K562 (cell line): ENCODE results near the gene HACL1. TPM values are rescaled to one million over a fixed set of nuclear protein-coding genes. Genes with fewer than 3 reads are reported as not detected.

ENCODE experiments used
- ATAC-seq: fragments of 200-7000 bp; cut with Tn5 transposase; 3 replicates; pipeline ENCODE4 v1.9.1; 2020; ENCODE audit warnings: moderate library complexity
- BruUV-seq: library from RNA; stranded (reverse); fragments of 400-500 nt; replicated peaks from 2 replicates; lab custom pipeline; 2021; lab: Mats Ljungman, UMichigan
- CTCF ChIA-PET: fragments of 300-600 bp; formaldehyde crosslinking; extraction: SDS; loops from one replicate; lab custom pipeline; 2021; ENCODE audit warnings: low intra/inter-chr PET ratio; lab: Yijun Ruan, JAX
- POLR2A ChIA-PET: fragments of 300-600, 350-650 bp; sonication (Branson Sonifier 250); formaldehyde crosslinking; extraction: SDS; loops from one replicate; lab custom pipeline; 2021; ENCODE audit warnings: antibody characterized with exemption, inconsistent platforms; lab: Yijun Ruan, JAX
- DNase-seq, 4 experiments: peaks; one replicate each; pipeline versions ENCODE4 v3.0.0 to v3.0.0-alpha.2; 2011 to 2018; ENCODE audit warnings: low spot score in 3 of 4, mixed read lengths in 3 of 4; ENCODE audit errors: extremely low read depth in 1 of 4
- FAIRE-seq: peaks from 2 replicates; lab custom pipeline; 2011; peaks lifted over from hg19 to GRCh38; lab: Jason Lieb, UNC
- H2AFZ ChIP-seq: 2 replicates; pipeline ENCODE4 v1.6.0; 2011; ENCODE audit warnings: low read depth, low read length, control low read depth, inconsistent platforms
- H3K27ac ChIP-seq: fragments of 200-600 bp; 3 replicates; pipeline ENCODE4 v1.8.0; 2011; ENCODE audit warnings: low read depth, mild to moderate bottlenecking, control low read depth, inconsistent platforms, low read length, moderate library complexity, mixed read lengths; ENCODE audit errors: extremely low read depth
- H3K27me3 ChIP-seq, 2 experiments: fragments of 300-600 bp in 1 of 2; 2 replicates in 1 of 2; 3 replicates in 1 of 2; pipeline versions ENCODE4 v1.6.0 to v1.8.0; 2011; ENCODE audit warnings: inconsistent platforms in 2 of 2, low read length in 2 of 2, mild to moderate bottlenecking in 1 of 2, mixed read lengths in 1 of 2, moderate library complexity in 1 of 2; ENCODE audit not compliant: control insufficient read depth in 2 of 2, insufficient read depth in 2 of 2
- H3K36me3 ChIP-seq: fragments of 300-600 bp; 3 replicates; pipeline ENCODE4 v1.8.0; 2011; ENCODE audit warnings: mild to moderate bottlenecking, low read length, inconsistent platforms; ENCODE audit not compliant: control insufficient read depth, insufficient read depth
- H3K4me1 ChIP-seq, 2 experiments: fragments of 200-600 bp in 1 of 2; replicated peaks in 1 of 2; 2 replicates in 1 of 2; 3 replicates in 1 of 2; pipeline versions ENCODE4 v1.5.1 to v1.8.0; 2011; ENCODE audit warnings: inconsistent platforms in 2 of 2, low read length in 2 of 2, mild to moderate bottlenecking in 1 of 2, mixed read lengths in 1 of 2, moderate library complexity in 1 of 2; ENCODE audit not compliant: control insufficient read depth in 2 of 2, insufficient read depth in 2 of 2
- H3K4me2 ChIP-seq: 2 replicates; pipeline ENCODE4 v1.6.1; 2011; ENCODE audit warnings: low read length, control low read depth, inconsistent platforms, mixed read lengths; ENCODE audit not compliant: insufficient read depth
- H3K4me3 ChIP-seq: fragments of 200-600 bp; sonication (generic), shearing (Covaris generic); 2 replicates; pipeline ENCODE4 v1.5.1; 2016; ENCODE audit warnings: control low read depth, inconsistent platforms
- H3K79me2 ChIP-seq: fragments of 200-600 bp; 3 replicates; pipeline ENCODE4 v1.8.0; 2011; ENCODE audit warnings: low read length, inconsistent platforms; ENCODE audit not compliant: control insufficient read depth, insufficient read depth
- H3K9ac ChIP-seq, 2 experiments: 2 replicates each; pipeline versions ENCODE4 v1.6.0 to v1.6.1; 2011; ENCODE audit warnings: low read depth in 2 of 2, low read length in 2 of 2, control low read depth in 1 of 2, inconsistent platforms in 1 of 2, mild to moderate bottlenecking in 1 of 2, mixed read lengths in 1 of 2; ENCODE audit not compliant: insufficient read depth in 1 of 2
- H3K9me1 ChIP-seq: one replicate; pipeline ENCODE4 v1.6.0; 2011; ENCODE audit warnings: inconsistent platforms, mild to moderate bottlenecking, low read length, moderate library complexity; ENCODE audit not compliant: control insufficient read depth, insufficient read depth
- H3K9me3 ChIP-seq: replicated peaks from 2 replicates; pipeline ENCODE4 v1.5.1; 2011; ENCODE audit warnings: low read depth, low read length, inconsistent platforms; ENCODE audit not compliant: control insufficient read depth, insufficient read depth
- H4K20me1 ChIP-seq: replicated peaks from 2 replicates; pipeline ENCODE4 v1.6.1; 2011; ENCODE audit warnings: low read length, inconsistent platforms, mixed read lengths; ENCODE audit not compliant: control insufficient read depth, insufficient read depth
- NR4A1 ChIP-seq, 2 experiments: fragments of 250-450 bp in 1 of 2; fragments of 450-650 bp in 1 of 2; sonication (Bioruptor Pico) in 1 of 2; IDR thresholded peaks; 2 replicates each; pipeline versions ENCODE4 v1.4.0 to v1.6.1; 2016 to 2020; ENCODE audit warnings: mild to moderate bottlenecking in 2 of 2, missing compliant biosample characterization in 1 of 2, missing genetic modification characterization in 1 of 2, moderate library complexity in 1 of 2
- SMAD2 ChIP-seq: fragments of 150-350 bp; IDR thresholded peaks from 2 replicates; pipeline ENCODE4 v1.6.1; 2014; ENCODE audit warnings: low read depth, mild to moderate bottlenecking, low read length
- SMC3 ChIP-seq: conservative IDR thresholded peaks from 2 replicates; pipeline ENCODE4 v1.6.1; 2011; ENCODE audit warnings: low read depth, low read length, improper control_type of control experiment; ENCODE audit not compliant: insufficient read depth
- U2AF2 ChIP-seq: fragments of 200-400 bp; formaldehyde crosslinking; optimal IDR thresholded peaks from 2 replicates; pipeline ENCODE3; 2017; ENCODE audit warnings: low read depth, mild to moderate bottlenecking, low read length
- ZNF431 ChIP-seq: sonication (generic); formaldehyde crosslinking; IDR thresholded peaks from 2 replicates; pipeline ENCODE4 v1.8.0; 2022; ENCODE audit warnings: mild to moderate bottlenecking, missing genetic modification reagents
- WGBS: fragments of 100-300 bp; shearing (Covaris generic); methylation state at CpG from one replicate; pipeline ENCODE4 v1.1.6; 2016; ENCODE audit warnings: low coverage, mixed read lengths; ENCODE audit not compliant: insufficient coverage; ENCODE audit errors: missing lambda C conversion rate; 5-methylcytosine and 5-hydroxymethylcytosine counted together
- in situ Hi-C: fragments of 300-500 bp; cut with MboI; formaldehyde crosslinking; loops from 4 replicates; pipeline ENCODE4 v1.15.0; 2018; ENCODE audit warnings: inconsistent platforms, mixed read lengths
- intact Hi-C: fragments of 100-400 bp; cut with micrococcal nuclease; formaldehyde crosslinking; loops from 2 replicates; pipeline ENCODE4 v1.14.2; 2022
- polyA plus RNA-seq, 8 experiments: library from polyadenylated mRNA; depleted of rRNA in 4 of 8; stranded (reverse) in 5 of 8; unstranded in 3 of 8; fragments of >200 nt; fragmentation: Nextera tagmentation in 2 of 8; fragmentation: Illumina TruSeq in 1 of 8; extraction: Ambion mirVana in 2 of 8; extraction: Trizol in 1 of 8; gene quantifications; 2 replicates each; pipeline versions ENCODE4 v1.2.1 to v1.2.3, GENCODE V29; 2011 to 2014; ENCODE audit warnings: inconsistent platforms in 1 of 8, missing spikeins in 1 of 8
- total RNA-seq, 7 experiments: library from RNA; depleted of rRNA in 6 of 7; stranded (reverse); fragments of >200 nt in 6 of 7; fragmentation: Illumina TruSeq in 2 of 7; extraction: Trizol in 2 of 7; gene quantifications; 2 replicates each; pipeline versions ENCODE4 v1.2.1 to v1.2.3, GENCODE V29; 2011 to 2021; ENCODE audit warnings: low replicate concordance in 1 of 7

The HACL1 gene
- total and polyA plus RNA-seq, 9 of the 15 experiments (the other 6 are each of a cell fraction or from before 2014, with no cell fraction given): 18.9 to 61.5 (median 30.5) TPM

DNA sequence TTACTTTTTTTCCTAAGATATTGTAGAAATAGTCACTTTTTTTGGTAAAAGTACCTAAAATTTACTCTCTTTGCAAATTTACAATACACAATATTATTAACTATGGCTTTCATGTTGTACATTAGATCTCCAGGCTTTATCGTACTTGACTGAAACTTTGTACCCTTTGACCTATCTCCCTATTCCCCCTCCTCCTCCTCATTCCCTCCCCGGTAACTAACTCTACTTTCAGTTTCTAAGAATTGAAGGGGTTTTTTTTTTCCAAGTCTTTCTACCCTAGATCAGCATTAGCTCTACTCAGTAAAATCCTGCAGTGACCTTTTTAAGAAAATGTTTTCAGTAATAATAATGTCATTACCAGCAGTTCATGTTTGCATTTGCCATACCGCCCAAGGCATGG lies 10.1 kb downstream of the HACL1 start (continued):
- TF ChIP-seq SMAD2: no peak

- intact Hi-C loops: no loop called here
- TF ChIP-seq SMC3 (no peak), ZNF431 (no peak), NR4A1 (CRISPR knock-in tag; IDR thresholded peaks at IDR 0.05) (no peak), NR4A1 (tag; IDR thresholded peaks at IDR 0.05) (no peak), U2AF2 (no peak)
These were observed 16.1 kb downstream of the HACL1 start for GRCh38 chr3:15585111-15585845.

More at GRCh38 chr3:15585111-15585845, 16.1 kb downstream of the HACL1 start:
- H3K27ac ChIP-seq: no peak overlapping the region
- FAIRE-seq (no peak), ATAC-seq (no peak), DNase-seq (no peak)
- H3K36me3 ChIP-seq: peaks cover 43% of the 10 kb centered on the region; the same call in 2 of the 3 replicates
- no peak overlapping the region for H3K4me3 ChIP-seq
- H3K9me3 ChIP-seq: no peaks in the 10 kb centered on the region
- in situ Hi-C loops: no loop called here
- no peaks in the 10 kb centered on the region for H4K20me1 ChIP-seq
- H3K4me2 ChIP-seq: no peak overlapping the region
- no TSS peak for BruUV-seq
- H2AFZ ChIP-seq: no peak overlapping the region
- H3K9ac ChIP-seq: no peak overlapping the region
- ChIA-PET POLR2A (no interaction called here), CTCF (no interaction called here)
- H3K4me1 ChIP-seq: no peaks in the 10 kb centered on the region
- H3K9me1 ChIP-seq: no peaks in the 10 kb centered on the region
- no peaks in the 10 kb centered on the region for H3K79me2 ChIP-seq
- no peaks in the 10 kb centered on the region for H3K27me3 ChIP-seq
- WGBS: 73% methylated on average over 6 of the region's 6 CpGs
